Retina (tissue), 1 donor: ENCODE results near the gene LIN28A.

Experiments
- DNase-seq: peaks from one replicate; pipeline ENCODE4 v3.0.0-alpha.2; 2016

Gene LIN28A

DNA sequence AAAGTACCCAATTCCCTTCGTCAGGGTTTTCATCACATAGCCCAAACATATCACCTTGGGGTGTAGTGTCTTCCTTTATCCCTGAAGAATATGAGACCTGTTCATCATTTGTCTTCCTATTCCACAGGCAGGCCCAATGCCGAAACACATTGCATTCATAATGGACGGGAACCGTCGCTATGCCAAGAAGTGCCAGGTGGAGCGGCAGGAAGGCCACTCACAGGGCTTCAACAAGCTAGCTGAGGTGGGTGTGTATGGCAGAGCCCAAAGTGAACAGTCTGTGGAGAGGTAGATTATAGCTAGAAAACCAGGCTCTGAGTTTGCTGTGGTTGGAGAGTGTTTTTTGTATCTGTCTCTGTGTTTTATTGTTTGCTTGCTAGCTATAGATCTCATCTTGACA, 27.4 kb downstream of the LIN28A start:
- no peak for DNase-seq

DNA sequence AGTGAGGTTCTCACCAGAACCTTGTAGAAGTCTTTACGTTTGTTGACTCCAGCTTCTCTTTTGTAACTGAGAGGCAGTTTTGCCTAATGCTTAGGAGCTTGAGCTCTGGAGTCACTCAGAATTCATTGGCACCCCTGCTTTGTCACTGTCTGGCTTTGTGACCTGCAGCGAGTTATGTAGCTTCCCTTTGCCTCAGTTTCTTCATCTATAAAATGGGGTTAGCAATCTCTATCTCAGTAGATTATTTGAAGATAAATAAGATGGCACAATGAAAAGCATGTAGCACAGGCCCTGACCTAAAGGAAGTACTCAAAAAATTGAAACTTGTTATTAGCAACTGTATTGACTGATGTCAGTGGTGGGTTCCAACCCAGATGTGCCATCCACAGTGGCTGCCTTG, 29.6 kb downstream of the LIN28A start:
- DNase-seq, result no peak

DNA sequence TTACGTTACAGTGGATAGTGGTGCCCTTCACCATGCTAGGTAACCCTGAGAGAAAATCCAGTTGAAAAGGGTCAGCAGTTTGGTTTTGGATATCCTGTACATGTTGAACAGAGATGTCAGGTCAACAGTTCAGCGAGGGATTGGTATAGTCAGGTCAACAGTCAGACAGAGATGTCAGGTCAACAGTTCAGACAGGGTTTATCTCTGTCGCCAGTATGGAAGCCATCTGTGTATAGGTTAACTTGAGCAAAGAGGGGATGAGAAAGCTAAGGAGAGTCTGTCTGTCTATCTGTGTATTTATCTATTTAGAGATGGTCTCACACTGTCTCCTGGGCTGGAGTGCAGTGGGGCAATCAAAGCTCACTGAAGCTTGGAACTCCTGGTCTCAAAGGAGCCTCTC, 39.3 kb downstream of the LIN28A start:
- DNase-seq, result no peak

DNA sequence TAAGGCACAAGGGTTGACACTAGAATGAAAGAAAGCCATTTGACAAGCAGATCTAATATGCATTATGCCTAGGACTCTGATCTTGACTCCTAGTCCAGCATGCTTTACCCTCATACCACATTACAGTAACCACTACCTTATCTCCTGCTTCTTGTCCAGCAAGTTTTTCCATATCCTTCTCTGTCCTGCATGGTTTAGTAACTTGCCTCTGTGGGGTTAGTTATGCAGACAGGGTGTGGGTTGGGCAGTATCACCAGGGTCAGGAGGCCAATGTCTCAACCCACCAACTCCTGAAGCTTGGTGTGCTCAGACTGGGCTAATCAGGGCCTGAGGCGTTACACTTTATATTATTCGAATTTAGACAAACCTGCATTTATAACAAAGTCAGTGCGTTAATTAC, 40.3 kb downstream of the LIN28A start:
- no peak for DNase-seq

DNA sequence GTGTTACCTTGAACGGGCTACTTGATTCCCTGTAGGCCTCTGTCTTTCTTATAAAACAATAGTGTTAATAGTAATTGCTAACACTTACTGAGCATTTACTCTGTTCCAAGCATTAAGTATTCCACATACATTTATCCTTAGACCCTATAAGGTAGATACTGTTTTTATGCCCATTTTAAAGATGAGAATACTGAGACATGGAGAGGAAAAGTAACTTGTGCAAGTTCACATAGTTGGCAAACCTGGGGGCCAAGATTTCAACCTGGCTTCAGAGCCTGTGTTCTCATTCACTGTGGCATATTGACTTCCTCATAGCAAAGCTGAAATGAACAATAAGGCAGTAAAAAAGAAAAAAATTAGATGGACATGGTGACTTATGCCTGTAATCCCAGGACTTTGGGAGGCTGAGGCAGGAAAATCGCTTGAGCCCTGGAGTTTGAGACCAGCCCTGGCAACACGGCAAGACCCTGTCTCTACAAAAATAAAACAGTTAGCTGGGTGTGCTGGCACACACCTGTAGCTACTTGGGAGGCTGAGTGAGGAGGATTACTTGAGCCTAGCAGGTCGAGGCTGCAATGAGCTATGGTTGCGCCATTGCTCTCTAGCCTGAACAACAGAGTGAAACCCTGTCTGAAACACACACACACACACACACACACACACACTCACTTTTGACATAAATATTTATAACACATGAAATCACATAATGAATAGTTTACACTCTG, 42.0 kb downstream of the LIN28A start:
- no peak for DNase-seq

DNA sequence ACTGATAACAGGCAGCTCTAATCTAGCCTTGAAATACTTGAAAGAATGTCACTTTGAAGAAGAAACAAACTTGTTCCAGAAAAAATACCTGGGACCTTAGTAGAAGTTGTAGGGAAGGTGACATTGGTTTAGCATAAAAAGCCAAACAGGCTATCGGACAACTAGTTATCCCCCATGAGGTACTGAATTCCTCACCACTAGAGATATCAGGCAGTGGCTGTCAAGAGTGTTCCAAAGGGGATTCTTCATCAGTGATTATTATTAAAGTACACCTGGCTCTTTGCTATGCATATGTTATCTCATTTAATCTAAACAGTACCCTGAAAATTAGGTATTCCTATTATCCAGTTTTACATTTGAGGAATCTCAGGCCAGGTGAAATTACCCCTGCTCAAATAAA, 48.5 kb downstream of the LIN28A start:
- no peak for DNase-seq

DNA sequence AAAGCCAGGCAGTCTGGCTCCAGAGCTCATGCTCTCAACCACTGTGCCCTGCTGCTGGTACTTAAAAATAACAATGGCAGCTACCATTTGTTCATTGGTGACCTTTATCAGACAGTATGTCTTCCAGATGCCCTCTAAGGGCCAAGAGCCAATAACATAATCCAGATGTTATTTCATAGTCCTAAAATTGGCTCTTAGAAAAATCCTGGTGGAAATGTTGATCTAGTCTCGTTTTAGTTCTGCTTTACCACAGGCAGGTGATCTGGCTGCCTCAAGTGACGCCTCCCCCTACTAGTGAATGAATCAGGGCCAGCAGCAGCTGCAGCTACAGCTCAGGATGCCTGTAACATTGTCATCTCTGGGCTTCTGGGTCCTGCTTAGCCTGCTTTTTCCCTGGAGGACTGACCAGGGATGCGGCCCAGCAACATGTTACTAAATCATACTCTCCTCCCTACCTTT, 49.0 kb downstream of the LIN28A start:
- DNase-seq, result no peak

DNA sequence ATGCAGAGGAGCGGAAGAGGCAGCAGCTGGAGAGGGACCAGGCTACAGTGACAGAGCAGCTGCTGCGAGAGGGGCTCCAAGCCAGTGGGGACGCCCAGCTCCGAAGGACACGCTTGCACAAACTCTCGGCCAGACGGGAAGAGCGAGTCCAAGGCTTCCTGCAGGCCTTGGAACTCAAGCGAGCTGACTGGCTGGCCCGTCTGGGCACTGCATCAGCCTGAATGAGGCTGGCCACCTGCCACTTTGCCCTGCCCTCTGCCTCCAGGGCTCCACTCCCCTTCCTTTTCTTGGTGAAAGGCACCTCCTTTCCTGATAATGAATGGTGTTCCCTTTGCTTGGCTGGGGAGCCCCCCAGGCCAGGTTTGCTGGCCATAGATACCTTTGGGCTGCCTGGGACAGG, 58.3 kb downstream of the LIN28A start:
- DNase-seq, result no peak

DNA sequence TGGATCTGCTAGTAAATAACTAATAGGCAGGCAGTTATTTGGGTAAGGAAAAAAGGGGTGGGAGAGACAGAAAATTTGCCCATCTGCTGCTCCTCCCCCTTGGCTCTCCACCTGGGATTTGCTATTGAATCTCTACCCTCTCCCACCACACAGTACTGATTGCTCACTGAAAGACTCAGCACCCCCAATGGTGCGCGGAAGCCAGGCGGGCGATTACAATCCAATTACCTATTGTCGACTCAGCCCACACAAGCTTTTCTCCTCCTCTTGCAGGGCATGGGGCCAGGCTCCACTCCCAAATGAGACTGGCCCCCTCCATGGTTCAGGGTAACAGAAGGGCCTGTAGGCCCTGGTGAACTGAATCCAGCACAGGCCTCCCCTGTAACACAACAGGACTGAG, 58.9 kb downstream of the LIN28A start:
- no peak for DNase-seq

DNA sequence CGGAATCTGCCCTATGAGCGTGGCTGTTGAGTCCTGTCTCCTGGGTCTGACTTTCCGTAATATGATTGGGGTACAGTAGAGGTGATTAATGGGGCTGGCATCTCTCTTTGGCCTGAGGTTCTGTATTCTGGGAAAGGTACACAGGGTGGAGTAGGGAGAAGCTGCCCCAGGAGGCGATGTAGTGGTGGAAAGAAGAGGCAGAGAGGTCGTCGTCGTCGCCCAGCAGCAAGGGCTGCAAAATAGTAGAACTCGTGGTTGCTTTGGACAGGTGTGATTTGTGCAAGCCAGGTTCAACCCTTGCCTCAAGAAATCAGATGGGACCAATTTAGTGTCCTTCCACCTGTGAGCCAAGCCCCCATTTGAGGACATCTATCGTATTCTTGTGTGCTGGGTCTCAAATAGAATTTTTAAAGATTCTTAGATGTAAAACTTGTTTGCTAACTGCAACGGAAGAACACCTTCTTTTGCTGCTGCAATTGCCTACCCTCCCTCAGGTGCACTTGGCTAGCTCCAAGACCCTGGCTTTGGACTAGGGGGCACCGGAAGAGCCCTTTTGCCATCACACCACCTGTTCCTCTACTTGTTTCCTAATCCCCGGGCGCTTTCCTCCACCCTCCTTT, 60.4 kb downstream of the LIN28A start:
- DNase-seq, result no peak

DNA sequence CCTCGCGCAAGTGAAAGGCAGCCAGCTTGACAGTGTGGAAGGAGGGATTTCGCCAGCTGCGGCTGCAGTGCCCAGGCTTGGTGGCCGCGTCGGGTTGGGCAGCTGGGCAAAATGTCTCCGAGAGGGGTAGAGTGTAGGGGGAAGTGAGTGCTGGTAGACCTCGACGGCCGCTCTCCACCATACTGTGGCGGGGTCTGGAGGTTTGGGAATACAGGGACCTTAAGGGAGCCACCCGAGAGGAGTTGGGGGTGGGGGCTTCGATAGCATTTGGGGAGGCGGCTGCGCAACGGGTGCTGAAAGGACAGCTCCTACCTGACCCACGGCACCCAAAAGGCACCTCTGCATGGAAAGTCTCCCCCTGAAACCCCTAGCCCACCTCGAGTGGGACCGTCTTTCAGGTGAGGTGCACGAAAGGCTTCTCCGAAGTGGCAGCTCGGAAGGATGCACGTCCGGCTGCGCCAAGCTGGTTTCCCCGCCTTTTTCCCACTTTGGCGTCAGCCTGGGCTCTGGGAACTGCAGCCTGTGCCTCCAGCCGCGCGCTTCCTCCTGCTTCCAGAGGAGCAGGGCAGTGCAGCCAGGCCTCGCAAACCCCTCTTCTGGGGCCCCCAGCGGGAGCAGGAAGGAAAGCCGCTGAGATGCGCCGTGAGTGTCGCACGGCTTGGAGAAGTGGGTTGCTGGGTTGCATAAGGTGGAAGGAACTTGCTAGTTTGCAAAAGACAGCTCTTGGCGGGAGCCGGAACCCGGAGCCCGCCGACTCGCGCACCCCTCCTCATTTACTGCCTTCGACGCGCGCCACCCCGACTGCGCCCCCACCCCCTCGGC, 61.1 kb downstream of the LIN28A start:
- peak; percentile 91 for DNase-seq

DNA sequence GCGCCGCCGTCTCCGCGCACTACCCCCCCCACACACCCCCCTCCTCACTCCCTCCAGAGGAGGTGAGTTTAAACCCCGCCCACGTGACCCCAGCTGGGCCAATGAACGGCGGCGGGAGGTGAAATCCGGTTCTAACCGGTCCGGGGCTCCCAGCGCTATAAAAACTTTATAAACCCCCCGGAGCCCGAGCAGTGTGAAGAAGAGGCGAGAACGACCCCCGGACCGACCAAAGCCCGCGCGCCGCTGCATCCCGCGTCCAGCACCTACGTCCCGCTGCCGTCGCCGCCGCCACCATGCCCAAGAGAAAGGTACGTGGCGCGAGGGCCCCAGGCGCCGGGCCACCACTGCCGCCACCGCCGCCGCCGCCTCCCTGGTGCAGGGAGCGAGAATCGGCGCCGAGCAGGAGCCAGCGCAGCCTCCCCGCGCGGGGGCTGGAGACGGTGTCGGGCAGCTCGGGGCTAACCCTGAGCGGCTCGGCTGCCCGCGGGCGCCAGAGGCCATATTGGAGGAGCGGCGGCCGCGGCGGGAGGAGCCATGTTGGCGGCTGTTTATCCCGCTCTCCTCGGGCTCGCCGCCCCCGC, 61.8 kb downstream of the LIN28A start, which contains the start of gene HMGN2:
Gene HMGN2 (plus strand): TSS at position 121 of the 581 bp plus-strand sequence. CDS start 173 bp downstream, at position 294.
- DNase-seq, result peak; percentile 92

DNA sequence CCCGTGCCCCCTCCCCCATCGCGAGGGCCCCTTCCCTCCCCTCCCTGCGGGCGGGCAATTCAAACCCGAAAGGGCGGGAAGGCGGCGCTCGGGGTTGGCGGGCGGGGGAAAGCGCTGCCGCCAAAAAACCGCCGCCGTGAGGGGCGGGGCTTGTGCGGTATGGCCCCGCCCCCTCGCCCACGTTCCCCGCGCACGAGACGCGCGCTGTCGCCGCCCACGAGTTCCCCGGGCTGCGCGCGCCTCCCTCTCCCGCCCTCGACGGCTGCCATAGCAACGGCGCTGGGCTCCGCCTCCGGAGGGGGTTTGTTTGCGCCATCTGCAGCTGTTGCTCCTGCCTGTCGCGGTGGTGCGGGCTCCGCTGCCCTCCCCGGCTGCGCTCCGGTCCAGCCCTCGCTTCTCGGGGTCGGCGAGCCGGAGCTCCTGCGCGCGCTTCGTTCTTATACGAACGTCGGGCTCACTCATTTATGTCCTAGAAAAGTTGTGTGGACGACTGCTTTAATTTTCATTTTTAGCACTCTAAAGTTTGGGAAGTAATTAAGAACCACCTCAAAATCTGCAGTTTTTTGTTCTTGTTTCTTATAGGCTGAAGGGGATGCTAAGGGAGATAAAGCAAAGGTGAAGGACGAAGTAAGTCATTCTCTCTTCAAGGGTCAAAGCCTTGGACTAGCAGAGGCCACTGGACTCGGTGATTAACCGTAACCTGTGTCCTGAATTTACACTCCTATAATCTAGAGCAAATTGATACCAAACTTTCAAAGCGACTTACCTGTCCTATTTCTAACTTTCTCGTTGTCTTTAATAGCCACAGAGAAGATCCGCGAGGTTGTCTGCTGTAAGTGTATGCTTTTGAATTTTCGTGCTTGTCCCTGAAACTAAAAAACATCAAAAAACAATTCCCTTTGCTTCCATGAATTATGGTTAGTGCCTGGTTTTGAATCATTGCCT, 62.6 kb downstream of the LIN28A start:
- DNase-seq, result peak; percentile 97

DNA sequence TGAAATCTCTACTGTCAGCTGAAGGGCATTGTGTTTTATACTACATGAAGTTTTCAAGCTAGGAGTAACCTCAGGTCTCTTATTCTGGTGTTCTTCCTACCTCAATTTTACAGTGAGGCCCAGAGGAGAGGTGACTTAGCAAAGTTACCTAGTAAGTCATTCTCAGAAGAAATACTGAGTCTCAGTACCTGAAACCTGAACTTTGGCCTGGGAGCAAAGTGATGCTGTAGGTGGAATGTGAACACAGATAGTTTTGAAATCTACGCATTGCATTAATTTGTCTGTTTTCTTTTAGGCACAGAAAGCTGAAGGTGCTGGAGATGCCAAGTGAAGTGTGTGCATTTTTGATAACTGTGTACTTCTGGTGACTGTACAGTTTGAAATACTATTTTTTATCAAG, 64.2 kb downstream of the LIN28A start:
- DNase-seq, result no peak

DNA sequence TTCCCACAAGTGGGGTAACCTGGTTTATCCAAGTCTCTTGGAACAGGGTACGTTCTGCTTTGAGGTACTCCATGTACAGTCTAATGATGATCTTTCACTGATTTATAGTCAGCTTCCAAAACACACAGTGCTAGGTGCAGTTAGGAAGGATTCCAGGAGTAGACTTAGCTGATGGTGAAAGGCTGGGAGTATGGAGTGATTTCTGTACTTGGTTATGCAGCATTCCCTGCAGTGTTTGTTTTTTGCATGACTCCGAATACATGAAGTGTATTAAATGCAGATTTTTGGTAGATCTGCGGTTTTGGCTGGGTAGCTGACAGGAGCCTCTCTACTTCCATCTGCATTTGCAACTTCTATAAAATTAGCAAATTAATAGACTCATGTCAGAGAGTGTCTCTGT, 65.4 kb downstream of the LIN28A start:
- no peak for DNase-seq

DNA sequence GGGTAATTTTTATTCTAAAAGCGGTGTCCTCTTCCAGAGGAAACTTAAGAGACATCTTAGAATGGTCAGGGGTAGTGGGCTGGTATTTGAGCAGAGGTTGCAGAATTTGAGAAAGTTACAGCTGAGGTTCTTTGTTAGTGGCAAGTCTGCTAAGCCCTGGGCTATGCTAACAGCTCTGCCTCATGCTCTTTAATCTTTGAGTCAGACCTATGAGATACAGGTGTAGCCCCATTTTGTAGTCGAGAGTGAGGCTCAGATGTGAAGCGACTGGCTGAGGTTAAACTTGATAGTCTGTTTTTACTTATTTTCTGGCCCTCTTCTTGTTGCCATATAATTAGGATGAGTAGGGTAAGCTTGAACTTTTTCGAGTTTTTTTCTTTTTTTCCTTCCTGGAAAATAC, 66.3 kb downstream of the LIN28A start:
- DNase-seq, result no peak

DNA sequence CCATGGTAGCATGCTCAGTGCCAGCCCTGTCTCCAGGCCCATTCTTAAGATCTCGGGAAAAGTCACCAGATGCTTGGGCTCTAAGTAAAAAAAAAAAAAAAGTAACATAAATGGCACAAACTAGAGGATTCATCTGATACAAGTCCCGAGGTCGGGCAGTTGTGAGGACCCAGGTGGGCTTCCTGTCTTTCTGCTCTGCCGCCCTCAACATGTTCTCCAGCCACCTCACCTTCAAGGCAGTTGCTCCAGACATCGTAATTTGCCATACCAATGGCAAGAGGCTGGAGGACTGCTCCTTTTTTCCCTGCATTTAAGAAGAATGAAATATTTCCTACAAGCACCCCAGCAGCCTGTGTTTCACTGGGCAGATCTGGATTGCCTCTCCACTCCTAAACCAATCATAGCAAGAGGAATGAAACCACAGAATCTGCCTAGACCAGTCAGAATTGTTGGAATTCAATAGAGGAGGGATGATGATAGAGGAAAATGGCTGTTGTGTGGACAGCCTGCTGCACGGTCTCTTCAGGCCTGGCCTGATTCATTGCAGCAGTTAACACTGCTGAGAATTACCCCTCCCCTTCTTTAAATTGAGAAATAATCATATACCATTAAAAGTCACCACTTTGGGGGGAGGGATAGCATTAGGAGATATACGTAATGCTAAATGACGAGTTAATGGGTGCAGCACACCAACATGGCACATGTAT, 67.0 kb downstream of the LIN28A start:
- no peak for DNase-seq

DNA sequence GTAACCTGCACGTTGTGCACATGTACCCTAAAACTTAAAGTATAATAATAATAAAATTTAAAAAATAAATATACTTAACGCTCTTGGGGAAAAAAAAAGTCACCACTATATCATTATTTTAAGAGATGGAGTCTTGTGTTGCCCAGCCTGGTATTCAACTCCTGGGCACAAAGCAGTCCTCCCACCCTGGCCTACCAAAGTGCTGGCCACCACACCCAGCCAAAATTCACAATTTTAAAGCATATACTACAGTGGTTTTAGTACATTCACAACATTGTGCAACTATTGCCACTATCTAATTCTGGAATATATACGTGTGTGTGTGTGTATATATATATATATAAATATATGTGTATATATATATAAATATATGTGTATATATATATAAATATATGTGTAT, 67.5 kb downstream of the LIN28A start:
- DNase-seq, result no peak

DNA sequence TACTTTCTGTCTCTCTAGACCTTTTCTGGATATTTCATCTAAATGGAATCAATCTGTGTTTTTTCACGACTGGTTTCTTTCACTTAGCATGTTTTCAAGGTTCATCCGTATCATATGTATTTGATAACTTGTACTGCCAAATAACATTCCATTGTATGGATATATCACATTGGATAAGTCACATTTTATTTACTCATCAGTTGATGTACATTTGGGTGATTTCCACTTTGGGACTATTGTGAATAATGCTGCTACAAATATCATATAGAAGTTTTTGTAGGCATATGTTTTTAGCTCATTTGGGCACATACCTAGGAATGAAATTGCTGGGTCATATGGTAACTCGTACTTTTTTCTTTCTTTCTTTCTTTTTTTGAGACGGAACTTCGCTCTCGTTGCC, 68.4 kb downstream of the LIN28A start:
- DNase-seq, result no peak
